GM10266 (cell line): ENCODE results near the gene ULK1.

Source experiments
- DNase-seq: peaks from one replicate; pipeline ENCODE4 v3.0.0; 2012; ENCODE audit errors: extremely low spot score
- CTCF ChIP-seq: IDR thresholded peaks from 2 replicates; pipeline ENCODE4 v1.5.1; 2012; ENCODE audit warnings: mild to moderate bottlenecking, low read depth; ENCODE audit not compliant: control insufficient read depth, insufficient read depth; ENCODE audit errors: missing control alignments

Gene ULK1

GRCh38 chr12:131929581-131930456, 35.4 kb downstream of the ULK1 start:
- DNase-seq, result peak; percentile 68
- no peak for TF ChIP-seq CTCF

- DNase-seq, result no peak
- no peak for TF ChIP-seq CTCF
These were observed 36.1 kb downstream of the ULK1 start for GRCh38 chr12:131930510-131930909.

GRCh38 chr12:131933387-131933786, 39.0 kb downstream of the ULK1 start:
- TF ChIP-seq CTCF, result no peak
- DNase-seq, result no peak

- TF ChIP-seq CTCF, result no peak
- DNase-seq, result no peak
These were observed 40.1 kb downstream of the ULK1 start for GRCh38 chr12:131934535-131934934.

- DNase-seq, result no peak
- TF ChIP-seq CTCF, result no peak
These were observed 43.7 kb downstream of the ULK1 start for GRCh38 chr12:131938082-131938481.

GRCh38 chr12:131939007-131939406, 44.6 kb downstream of the ULK1 start:
- no peak for DNase-seq
- TF ChIP-seq CTCF, result no peak

GRCh38 chr12:131940141-131940547, 45.7 kb downstream of the ULK1 start:
- no peak for DNase-seq
- TF ChIP-seq CTCF, result no peak
